ELF-1 (cell line): ENCODE data around the gene BRD9.

Source experiments
- DNase-seq: peaks from one replicate; pipeline ENCODE4 v3.0.0-alpha.2; 2016; ENCODE audit warnings: low read depth, low spot score

The BRD9 gene

DNA sequence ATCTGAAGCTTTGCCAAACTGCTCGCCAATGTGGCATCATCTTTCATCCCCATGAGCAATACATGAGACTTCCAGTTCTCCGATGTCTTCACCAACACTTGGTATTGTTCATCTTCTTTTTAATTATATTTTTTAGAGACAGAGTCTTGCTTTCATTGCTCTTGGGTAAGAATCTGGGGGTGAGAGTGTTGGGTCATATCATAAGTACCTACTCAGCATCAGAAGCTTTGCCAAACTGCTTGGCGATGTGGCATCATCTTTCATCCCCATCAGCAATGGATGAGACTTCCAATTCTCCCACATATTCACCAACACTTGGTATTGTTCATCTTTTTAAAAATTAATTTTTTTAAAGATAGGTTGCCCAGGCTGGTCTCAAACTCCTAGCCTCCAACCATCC lies 77.2 kb downstream of the BRD9 start:
- no peak for DNase-seq
